GM12878 (cell line): ENCODE measurements around the gene HDAC9. TPM values are rescaled to one million over a fixed set of nuclear protein-coding genes. Genes with fewer than 3 reads are reported as not detected.

Experiments used
- ATAC-seq: fragments of 200-7000 bp; cut with Tn5 transposase; 3 replicates; pipeline ENCODE4 v1.9.1; 2020; ENCODE audit warnings: mild to moderate bottlenecking, moderate library complexity
- BruUV-seq: library from RNA; stranded (reverse); fragments of 400-500 nt; replicated peaks from 2 replicates; lab custom pipeline; 2021; lab: Mats Ljungman, UMichigan
- CTCF ChIA-PET: fragments of 300-600 bp; sonication (Branson Sonifier 250); formaldehyde crosslinking; extraction: SDS; loops from one replicate; lab custom pipeline; 2021; ENCODE audit warnings: inconsistent platforms; lab: Yijun Ruan, JAX
- POLR2A ChIA-PET: fragments of 350-600 bp; formaldehyde crosslinking; extraction: SDS; loops from one replicate; lab custom pipeline; 2021; ENCODE audit warnings: inconsistent platforms; lab: Charles Lee
- RAD21 ChIA-PET: fragments of 300-600 bp; sonication (Branson Sonifier 250); formaldehyde crosslinking; loops from one replicate; lab custom pipeline; 2023; ENCODE audit warnings: antibody characterized with exemption; ENCODE audit not compliant: unreplicated experiment; lab: Charles Lee
- SMC1A ChIA-PET: fragments of 300-600 bp; sonication (Branson Sonifier 250); formaldehyde crosslinking; loops from one replicate; lab custom pipeline; 2023; ENCODE audit not compliant: unreplicated experiment, uncharacterized antibody; lab: Charles Lee
- DNase-seq: peaks from one replicate; pipeline ENCODE4 v3.0.0-alpha.2; 2011; ENCODE audit warnings: low read depth, low spot score
- FAIRE-seq: peaks from 3 replicates; lab custom pipeline; 2011; peaks lifted over from hg19 to GRCh38; lab: Jason Lieb, UNC
- H2AFZ ChIP-seq: 2 replicates; pipeline ENCODE4 v1.6.0; 2011; ENCODE audit warnings: low read depth, low read length, control low read depth; ENCODE audit not compliant: control insufficient read depth
- H3K27ac ChIP-seq: 2 replicates; pipeline ENCODE4 v1.5.1; 2011; ENCODE audit warnings: control low read depth; ENCODE audit not compliant: control insufficient read depth, insufficient read depth
- H3K27me3 ChIP-seq, 2 experiments: replicated peaks in 1 of 2; 2 replicates each; pipeline versions ENCODE4 v1.6.0 to v1.6.1; 2011; ENCODE audit warnings: low read length in 1 of 2; ENCODE audit not compliant: control insufficient read depth in 2 of 2, insufficient read depth in 2 of 2
- H3K36me3 ChIP-seq, 2 experiments: 2 replicates each; pipeline ENCODE4 v1.5.1; 2011; ENCODE audit warnings: low read length in 1 of 2; ENCODE audit not compliant: control insufficient read depth in 2 of 2, insufficient read depth in 2 of 2
- H3K4me1 ChIP-seq: 2 replicates; pipeline ENCODE4 v1.6.1; 2011; ENCODE audit warnings: mild to moderate bottlenecking, low read length, moderate library complexity, mixed read lengths; ENCODE audit not compliant: control insufficient read depth, insufficient read depth
- H3K4me2 ChIP-seq: 2 replicates; pipeline ENCODE4 v1.6.0; 2011; ENCODE audit warnings: control low read depth; ENCODE audit not compliant: control insufficient read depth, insufficient read depth
- H3K4me3 ChIP-seq: fragments of 200-600 bp; sonication (generic); 2 replicates; pipeline ENCODE4 v1.5.1; 2016
- H3K79me2 ChIP-seq: 2 replicates; pipeline ENCODE4 v1.6.0; 2011; ENCODE audit warnings: low read length; ENCODE audit not compliant: control insufficient read depth, insufficient read depth
- H3K9ac ChIP-seq: 2 replicates; pipeline ENCODE4 v1.8.0; 2011; ENCODE audit warnings: low read length, control low read depth, mixed read lengths; ENCODE audit not compliant: control insufficient read depth, insufficient read depth
- H3K9me3 ChIP-seq: replicated peaks from 3 replicates; pipeline ENCODE4 v1.5.1; 2011; ENCODE audit warnings: mild to moderate bottlenecking, low read length; ENCODE audit not compliant: control insufficient read depth, insufficient read depth
- H4K20me1 ChIP-seq: 2 replicates; pipeline ENCODE4 v1.6.0; 2011; ENCODE audit not compliant: control insufficient read depth, insufficient read depth
- HDGF ChIP-seq: fragments of 450-650 bp; IDR thresholded peaks from 2 replicates; pipeline ENCODE4 v1.6.1; 2016; ENCODE audit warnings: antibody characterized with exemption
- NR2C1 ChIP-seq: fragments of 450-650 bp; IDR thresholded peaks from 2 replicates; pipeline ENCODE4 v1.6.1; 2017; ENCODE audit warnings: antibody characterized with exemption, mild to moderate bottlenecking, moderate library complexity
- NRF1 ChIP-seq: conservative IDR thresholded peaks from 2 replicates; pipeline ENCODE4 v1.6.1; 2011; ENCODE audit warnings: mild to moderate bottlenecking, low read depth, low read length, improper control_type of control experiment
- POLR2AphosphoS5 ChIP-seq: IDR thresholded peaks from 2 replicates; pipeline ENCODE4 v1.6.1; 2011; ENCODE audit warnings: mild to moderate bottlenecking, low read length, inconsistent platforms
- POU2F2 ChIP-seq: IDR thresholded peaks from 3 replicates; pipeline ENCODE4 v1.6.1; 2011; ENCODE audit warnings: low read depth, mild to moderate bottlenecking, low read length, borderline replicate concordance
- SMARCA5 ChIP-seq: fragments of 450-650 bp; IDR thresholded peaks from 2 replicates; pipeline ENCODE4 v1.6.1; 2017; ENCODE audit warnings: mild to moderate bottlenecking
- TARDBP ChIP-seq: IDR thresholded peaks from 2 replicates; pipeline ENCODE4 v1.6.1; 2016; ENCODE audit warnings: borderline replicate concordance
- TCF3 ChIP-seq: IDR thresholded peaks from 2 replicates; pipeline ENCODE4 v1.6.1; 2012; ENCODE audit warnings: low read depth, mild to moderate bottlenecking, low read length, borderline replicate concordance; ENCODE audit not compliant: insufficient read depth
- WGBS: methylation state at CpG from one replicate; pipeline ENCODE4 v1.1.6; 2016; ENCODE audit warnings: low lambda C conversion rate; ENCODE audit not compliant: insufficient replicate concordance, insufficient coverage; ENCODE audit errors: missing lambda C conversion rate; 5-methylcytosine and 5-hydroxymethylcytosine counted together
- in situ Hi-C: fragments of 300-500 bp; cut with MboI; formaldehyde crosslinking; loops from 9 replicates; pipeline ENCODE4 v1.14.3; 2018; ENCODE audit warnings: mixed read lengths
- intact Hi-C: fragments of 100-400 bp; cut with micrococcal nuclease; formaldehyde crosslinking; loops from one replicate; pipeline ENCODE4 v1.14.2; 2022; ENCODE audit not compliant: unreplicated experiment
- polyA plus RNA-seq, 11 experiments: library from polyadenylated mRNA; depleted of rRNA in 4 of 11; unstranded in 6 of 11; stranded (reverse) in 5 of 11; fragments of >200 nt; fragmentation: Nextera tagmentation in 4 of 11; fragmentation: Illumina TruSeq in 1 of 11; extraction: Ambion mirVana in 4 of 11; extraction: Trizol in 1 of 11; gene quantifications; 1 replicate in 1 of 11; 2 replicates in 10 of 11; pipeline versions ENCODE4 v1.2.1 to v1.2.3, GENCODE V29; 2011 to 2016; ENCODE audit warnings: inconsistent platforms in 2 of 11, missing spikeins in 2 of 11, low read depth in 1 of 11
- total RNA-seq, 4 experiments: library from RNA; depleted of rRNA in 3 of 4; stranded (reverse); fragments of >200 nt in 3 of 4; fragmentation: Illumina TruSeq in 1 of 4; extraction: Trizol in 1 of 4; gene quantifications; 2 replicates each; pipeline versions ENCODE4 v1.2.1 to v1.2.3, GENCODE V29; 2013 to 2021
- TF ChIP-seq, protein P1 (sequence below): fragments of 150-350 bp; IDR thresholded peaks from 2 replicates; pipeline ENCODE4 v1.6.1; 2014; ENCODE audit warnings: mild to moderate bottlenecking, low read depth, low read length
- TF ChIP-seq, protein P2 (sequence below): IDR thresholded peaks from 2 replicates; pipeline ENCODE4 v1.6.1; 2012; ENCODE audit warnings: mild to moderate bottlenecking, low read depth, low read length

Gene HDAC9
- total and polyA plus RNA-seq, 10 of the 15 experiments (the other 5 are each of a cell fraction or from before 2014, with no cell fraction given), result 0.73 to 12.8 (median 0.92) TPM

DNA sequence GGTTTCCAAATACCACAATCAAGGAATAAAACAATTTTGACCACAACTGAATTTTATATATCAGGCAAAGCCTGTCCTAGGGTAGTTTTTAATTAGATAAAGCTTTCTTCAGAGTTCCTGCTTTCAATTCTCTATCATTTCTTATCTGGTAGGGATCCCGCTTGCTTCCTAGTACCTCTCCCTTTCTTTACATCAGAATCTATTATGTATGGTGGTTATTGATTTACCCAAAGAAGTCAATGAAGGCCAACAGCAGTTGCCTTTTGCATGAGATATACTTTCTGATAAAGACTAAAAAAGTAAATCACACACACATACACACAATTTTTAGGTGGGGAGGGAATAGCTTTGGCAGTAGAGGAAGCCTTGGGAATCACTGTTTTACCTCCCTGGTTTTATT lies 70.7 kb downstream of the HDAC9 start:
- Histone ChIP-seq H3K9me3 (no peaks in the 10 kb centered on the region), H3K27ac (no peak overlapping the region), H3K4me3 (no peak overlapping the region), H3K36me3 (no peaks in the 10 kb centered on the region), H3K4me1 (no peaks in the 10 kb centered on the region)
- no peak for ATAC-seq
- RAD21 ChIA-PET, result no interaction called here
- WGBS, result 100% methylated on average over 1 of the region's 1 CpG
- DNase-seq, result no peak
- FAIRE-seq, result no peak
- POLR2A ChIA-PET, result no interaction called here
- TF ChIP-seq SMARCA5, result no peak
- TF ChIP-seq TCF3, result no peak
- TF ChIP-seq, all 136 proteins: peak for 0
- no peaks in the 10 kb centered on the region for H3K27me3 ChIP-seq
- BruUV-seq, result no TSS peak
- H3K79me2 ChIP-seq, result no peaks in the 10 kb centered on the region
- SMC1A ChIA-PET, result no interaction called here
- CTCF ChIA-PET, result interaction anchor here (1.0 to 9.7 kb wide), 3 partner anchors 7 to 214 kb away, joined by 3 to 110 read pairs (median 3); no protein-coding TSS in a partner anchor
- no peak overlapping the region for H3K4me2 ChIP-seq
- in situ Hi-C loops (no loop called here), intact Hi-C loops (no loop called here)
- H4K20me1 ChIP-seq, result no peaks in the 10 kb centered on the region
- H2AFZ ChIP-seq, result no peak overlapping the region
- no peak overlapping the region for H3K9ac ChIP-seq

DNA sequence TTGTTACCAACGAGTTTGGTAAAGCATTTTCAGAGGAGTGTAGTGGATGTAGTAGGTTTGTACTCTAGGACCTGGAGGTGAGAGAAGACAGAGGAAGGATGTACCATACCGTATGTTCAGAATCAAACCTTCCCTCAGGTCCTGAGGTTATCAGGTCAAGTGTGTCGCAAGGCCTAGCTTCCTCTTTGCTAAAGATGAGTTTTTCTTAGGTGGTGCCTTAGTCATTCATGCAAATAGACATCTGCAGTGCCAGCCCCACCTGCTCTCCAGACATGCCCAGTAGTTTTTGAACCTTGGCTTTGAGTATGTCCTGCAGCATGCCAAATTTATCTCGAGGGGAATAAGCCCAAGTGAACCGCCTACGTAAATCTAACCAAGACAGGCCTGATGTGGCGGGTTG lies 71.3 kb downstream of the HDAC9 start:
- in situ Hi-C loops (no loop called here), intact Hi-C loops (no loop called here)
- H3K27ac ChIP-seq, result no peak overlapping the region
- no peak overlapping the region for H2AFZ ChIP-seq
- CTCF ChIA-PET, result interaction anchor here (0.9 to 9.7 kb wide), 4 partner anchors 8 to 214 kb away, joined by 3 to 110 read pairs (median 5); no protein-coding TSS in a partner anchor
- POLR2A ChIA-PET, result no interaction called here
- ATAC-seq (peak; percentile 53), DNase-seq (peak; percentile 25), FAIRE-seq (peak; percentile 76)
- H3K79me2 ChIP-seq, result no peaks in the 10 kb centered on the region
- H3K9me3 ChIP-seq, result no peaks in the 10 kb centered on the region
- no peaks in the 10 kb centered on the region for H4K20me1 ChIP-seq
- SMC1A ChIA-PET, result interaction anchor here (6.1 kb wide), 1 partner anchor 214 kb away, joined by 39 read pairs; no protein-coding TSS in a partner anchor
- no peaks in the 10 kb centered on the region for H3K4me1 ChIP-seq
- H3K36me3 ChIP-seq, result no peaks in the 10 kb centered on the region
- H3K9ac ChIP-seq, result no peak overlapping the region
- no peak overlapping the region for H3K4me2 ChIP-seq
- no TSS peak for BruUV-seq
- 8% methylated on average over 7 of the region's 7 CpGs for WGBS
- no peaks in the 10 kb centered on the region for H3K27me3 ChIP-seq
- RAD21 ChIA-PET, result interaction anchor here (1.0 kb wide), 1 partner anchor 214 kb away, joined by 5 read pairs; no protein-coding TSS in a partner anchor
- TF ChIP-seq TCF3, result 0 out of 2 replicates have a peak, but pooled peaks have one; percentile 25
- no peak for TF ChIP-seq TARDBP
- TF ChIP-seq POLR2AphosphoS5, result no peak
- TF ChIP-seq POU2F2, result no peak
- TF ChIP-seq, protein P1, sequence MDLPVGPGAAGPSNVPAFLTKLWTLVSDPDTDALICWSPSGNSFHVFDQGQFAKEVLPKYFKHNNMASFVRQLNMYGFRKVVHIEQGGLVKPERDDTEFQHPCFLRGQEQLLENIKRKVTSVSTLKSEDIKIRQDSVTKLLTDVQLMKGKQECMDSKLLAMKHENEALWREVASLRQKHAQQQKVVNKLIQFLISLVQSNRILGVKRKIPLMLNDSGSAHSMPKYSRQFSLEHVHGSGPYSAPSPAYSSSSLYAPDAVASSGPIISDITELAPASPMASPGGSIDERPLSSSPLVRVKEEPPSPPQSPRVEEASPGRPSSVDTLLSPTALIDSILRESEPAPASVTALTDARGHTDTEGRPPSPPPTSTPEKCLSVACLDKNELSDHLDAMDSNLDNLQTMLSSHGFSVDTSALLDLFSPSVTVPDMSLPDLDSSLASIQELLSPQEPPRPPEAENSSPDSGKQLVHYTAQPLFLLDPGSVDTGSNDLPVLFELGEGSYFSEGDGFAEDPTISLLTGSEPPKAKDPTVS, result no peak
- no peak for TF ChIP-seq HDGF
- TF ChIP-seq NR2C1, result no peak
- TF ChIP-seq, protein P2, sequence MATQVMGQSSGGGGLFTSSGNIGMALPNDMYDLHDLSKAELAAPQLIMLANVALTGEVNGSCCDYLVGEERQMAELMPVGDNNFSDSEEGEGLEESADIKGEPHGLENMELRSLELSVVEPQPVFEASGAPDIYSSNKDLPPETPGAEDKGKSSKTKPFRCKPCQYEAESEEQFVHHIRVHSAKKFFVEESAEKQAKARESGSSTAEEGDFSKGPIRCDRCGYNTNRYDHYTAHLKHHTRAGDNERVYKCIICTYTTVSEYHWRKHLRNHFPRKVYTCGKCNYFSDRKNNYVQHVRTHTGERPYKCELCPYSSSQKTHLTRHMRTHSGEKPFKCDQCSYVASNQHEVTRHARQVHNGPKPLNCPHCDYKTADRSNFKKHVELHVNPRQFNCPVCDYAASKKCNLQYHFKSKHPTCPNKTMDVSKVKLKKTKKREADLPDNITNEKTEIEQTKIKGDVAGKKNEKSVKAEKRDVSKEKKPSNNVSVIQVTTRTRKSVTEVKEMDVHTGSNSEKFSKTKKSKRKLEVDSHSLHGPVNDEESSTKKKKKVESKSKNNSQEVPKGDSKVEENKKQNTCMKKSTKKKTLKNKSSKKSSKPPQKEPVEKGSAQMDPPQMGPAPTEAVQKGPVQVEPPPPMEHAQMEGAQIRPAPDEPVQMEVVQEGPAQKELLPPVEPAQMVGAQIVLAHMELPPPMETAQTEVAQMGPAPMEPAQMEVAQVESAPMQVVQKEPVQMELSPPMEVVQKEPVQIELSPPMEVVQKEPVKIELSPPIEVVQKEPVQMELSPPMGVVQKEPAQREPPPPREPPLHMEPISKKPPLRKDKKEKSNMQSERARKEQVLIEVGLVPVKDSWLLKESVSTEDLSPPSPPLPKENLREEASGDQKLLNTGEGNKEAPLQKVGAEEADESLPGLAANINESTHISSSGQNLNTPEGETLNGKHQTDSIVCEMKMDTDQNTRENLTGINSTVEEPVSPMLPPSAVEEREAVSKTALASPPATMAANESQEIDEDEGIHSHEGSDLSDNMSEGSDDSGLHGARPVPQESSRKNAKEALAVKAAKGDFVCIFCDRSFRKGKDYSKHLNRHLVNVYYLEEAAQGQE, result no peak
- TF ChIP-seq NRF1, result no peak
- no peak overlapping the region for H3K4me3 ChIP-seq
